ENCODE results near the gene RPTOR.

- TF ChIP-seq POLR2AphosphoS5 (IDR thresholded peaks at IDR 0.05; ENCODE audit: borderline replicate concordance, low read depth, low read length), result no peak
- no peak for TF ChIP-seq EZH2 (IDR thresholded peaks at IDR 0.05)
These were observed 335.3 kb downstream of the RPTOR start for GRCh38 chr17:80879723-80880647.
